ENCODE measurements around the gene CENPU. TPM values are rescaled to one million over a fixed set of nuclear protein-coding genes. Genes with fewer than 3 reads are reported as not detected.

Gene CENPU
- total and polyA plus RNA-seq, 2 of the 13 experiments (the other 11 are each of a cell fraction or from before 2014, with no cell fraction given): 11.7 to 35.8 TPM

GRCh38 chr4:184769141-184769765, 35.4 kb upstream of the CENPU start:
- no peak for FAIRE-seq
- in situ Hi-C loops (cut with HindIII; ENCODE audit: extremely low pct_ligation_motif_present, low pct_unique_long_range_greater_than_20kb): no loop called here
- Histone ChIP-seq H3K27me3 (ENCODE audit: control insufficient read depth in 1 of 2, insufficient read depth in 2 of 2, low read length in 2 of 2) (no peaks in the 10 kb centered on the region), H4K20me1 (ENCODE audit: insufficient read depth, low read length) (no peaks in the 10 kb centered on the region), H3K4me2 (ENCODE audit: low read depth, low read length) (no peak overlapping the region), H3K4me1 (ENCODE audit: insufficient read depth, low read length) (peaks cover 7% of the 10 kb centered on the region; the same call in 1 of the 2 replicates), H3K9ac (ENCODE audit: insufficient read depth, low read depth, low read length) (no peak overlapping the region), H3K79me2 (ENCODE audit: insufficient read depth, low read length) (no peaks in the 10 kb centered on the region), H2AFZ (ENCODE audit: low read length) (no peak overlapping the region), H3K9me3 (ENCODE audit: low read length) (no peaks in the 10 kb centered on the region), H3K27ac (ENCODE audit: extremely low read length, insufficient read depth, low read length) (no peak overlapping the region), H3K4me3 (replicated peaks in 1 of 3; ENCODE audit: insufficient read depth in 1 of 3, low read depth in 2 of 3, low read length in 3 of 3) (no peak overlapping the region), H3K36me3 (replicated peaks in 1 of 2; ENCODE audit: control insufficient read depth in 1 of 2, insufficient read depth in 2 of 2, low read length in 2 of 2) (peaks cover 6 to 31% of the 10 kb centered on the region in 2 experiments; a peak in 4 of 5 replicates)
- ChIA-PET POLR2A (no interaction called here), CTCF (ENCODE audit: low intra/inter-chr PET ratio, low total read pairs) (no interaction called here)
- TF ChIP-seq IRX3 (CRISPR knock-in tag; IDR thresholded peaks at IDR 0.05; ENCODE audit: borderline replicate concordance, low read depth) (no peak), ZNF136 (CRISPR knock-in tag; IDR thresholded peaks at IDR 0.05; ENCODE audit: low read depth) (no peak), TCF7 (IDR thresholded peaks at IDR 0.05; ENCODE audit: low read depth) (no peak), FOXK1 (CRISPR knock-in tag; IDR thresholded peaks at IDR 0.05; ENCODE audit: borderline replicate concordance, low read depth) (no peak), NFIB (CRISPR knock-in tag; IDR thresholded peaks at IDR 0.05; ENCODE audit: borderline replicate concordance) (no peak)
- intact Hi-C loops (cut with micrococcal nuclease; ENCODE audit: unreplicated experiment): no loop called here
- no peak for DNase-seq (ENCODE audit: low spot score)
- 89% methylated on average over 7 of the region's 7 CpGs for WGBS (ENCODE audit: low lambda C conversion rate)
- no peak for ATAC-seq
- BruUV-seq (replicated peaks): no TSS peak

GRCh38 chr4:184768296-184768695, 34.4 kb upstream of the CENPU start:
- Histone ChIP-seq H3K27ac (ENCODE audit: extremely low read length, insufficient read depth, low read length) (no peak overlapping the region), H3K27me3 (ENCODE audit: control insufficient read depth in 1 of 2, insufficient read depth in 2 of 2, low read length in 2 of 2) (no peaks in the 10 kb centered on the region), H3K4me2 (ENCODE audit: low read depth, low read length) (no peak overlapping the region), H3K79me2 (ENCODE audit: insufficient read depth, low read length) (no peaks in the 10 kb centered on the region), H3K9ac (ENCODE audit: insufficient read depth, low read depth, low read length) (no peak overlapping the region), H3K9me3 (ENCODE audit: low read length) (no peaks in the 10 kb centered on the region), H3K4me1 (ENCODE audit: insufficient read depth, low read length) (peaks cover 7% of the 10 kb centered on the region; the same call in 1 of the 2 replicates), H2AFZ (ENCODE audit: low read length) (no peak overlapping the region), H4K20me1 (ENCODE audit: insufficient read depth, low read length) (no peaks in the 10 kb centered on the region), H3K36me3 (replicated peaks in 1 of 2; ENCODE audit: control insufficient read depth in 1 of 2, insufficient read depth in 2 of 2, low read length in 2 of 2) (peaks cover 6 to 35% of the 10 kb centered on the region in 2 experiments; a peak in 4 of 5 replicates), H3K4me3 (replicated peaks in 1 of 3; ENCODE audit: insufficient read depth in 1 of 3, low read depth in 2 of 3, low read length in 3 of 3) (no peak overlapping the region)
- WGBS (ENCODE audit: low lambda C conversion rate): 93% methylated on average over 4 of the region's 5 CpGs
- FAIRE-seq: no peak
- in situ Hi-C loops (cut with HindIII; ENCODE audit: extremely low pct_ligation_motif_present, low pct_unique_long_range_greater_than_20kb) (no loop called here), intact Hi-C loops (cut with micrococcal nuclease; ENCODE audit: unreplicated experiment) (no loop called here)
- ChIA-PET POLR2A (no interaction called here), CTCF (ENCODE audit: low intra/inter-chr PET ratio, low total read pairs) (no interaction called here)
- no peak for DNase-seq (ENCODE audit: low spot score)
- ATAC-seq: no peak
- BruUV-seq (replicated peaks): no TSS peak
- TF ChIP-seq ZNF782 (CRISPR knock-in tag; IDR thresholded peaks at IDR 0.05; ENCODE audit: borderline replicate concordance): no peak
- TF ChIP-seq HHEX (CRISPR knock-in tag; IDR thresholded peaks at IDR 0.05): no peak
- no peak for TF ChIP-seq BRCA1 (CRISPR knock-in tag; IDR thresholded peaks at IDR 0.05)
- no peak for TF ChIP-seq ZNF556 (CRISPR knock-in tag; IDR thresholded peaks at IDR 0.05; ENCODE audit: borderline replicate concordance)
- no peak for TF ChIP-seq ETV5 (CRISPR knock-in tag; IDR thresholded peaks at IDR 0.05; ENCODE audit: borderline replicate concordance)
- no peak for TF ChIP-seq ZNF790 (CRISPR knock-in tag; IDR thresholded peaks at IDR 0.05; ENCODE audit: borderline replicate concordance)
- TF ChIP-seq HIC2 (CRISPR knock-in tag; IDR thresholded peaks at IDR 0.05; ENCODE audit: low read depth): no peak
- TF ChIP-seq AFF4 (CRISPR knock-in tag; IDR thresholded peaks at IDR 0.05): no peak
